Fibroblast of the aortic adventitia (primary cell): ENCODE data around the gene MICAL3. TPM values are rescaled to one million over a fixed set of nuclear protein-coding genes. Genes with fewer than 3 reads are reported as not detected.

Experiments
- DNase-seq: peaks from one replicate; pipeline ENCODE4 v3.0.0-alpha.2; 2010; ENCODE audit warnings: low read depth
- H3K4me3 ChIP-seq: 2 replicates; pipeline ENCODE4 v1.5.1; 2011; ENCODE audit warnings: low read depth, mild to moderate bottlenecking, control low read depth, low read length, moderate library complexity
- total RNA-seq: library from RNA; depleted of rRNA; stranded (reverse); fragments of >200 nt; gene quantifications from 2 replicates; pipeline ENCODE4 v1.2.3, GENCODE V29; 2012; ENCODE audit warnings: low replicate concordance
- TF ChIP-seq, protein P1 (sequence below): IDR thresholded peaks from 2 replicates; pipeline ENCODE4 v1.5.1; 2011; ENCODE audit warnings: mild to moderate bottlenecking, low read length, control low read depth, inconsistent platforms; ENCODE audit not compliant: insufficient read depth

The MICAL3 gene
- total RNA-seq, 1 donor, result 18.8 TPM

DNA sequence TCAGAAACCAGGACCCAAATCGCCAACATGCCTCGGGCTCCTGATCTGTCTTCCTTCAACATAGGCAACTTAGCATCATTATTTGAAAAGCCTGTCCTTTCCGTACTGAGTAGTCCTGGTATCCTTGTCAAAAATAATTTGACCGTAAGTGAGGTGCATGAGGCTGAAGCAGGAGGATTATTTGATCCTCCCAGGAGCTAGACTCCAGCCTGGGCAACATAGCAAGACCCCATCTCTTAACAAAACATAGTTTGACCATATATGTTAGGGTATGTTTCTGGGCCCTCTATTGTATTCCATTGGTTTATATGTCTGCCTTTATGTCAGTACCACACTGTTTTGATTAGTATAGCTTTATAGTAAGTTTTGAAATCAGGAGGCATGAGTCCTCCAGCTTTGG lies 112.5 kb downstream of the MICAL3 start:
- TF ChIP-seq, protein P1, sequence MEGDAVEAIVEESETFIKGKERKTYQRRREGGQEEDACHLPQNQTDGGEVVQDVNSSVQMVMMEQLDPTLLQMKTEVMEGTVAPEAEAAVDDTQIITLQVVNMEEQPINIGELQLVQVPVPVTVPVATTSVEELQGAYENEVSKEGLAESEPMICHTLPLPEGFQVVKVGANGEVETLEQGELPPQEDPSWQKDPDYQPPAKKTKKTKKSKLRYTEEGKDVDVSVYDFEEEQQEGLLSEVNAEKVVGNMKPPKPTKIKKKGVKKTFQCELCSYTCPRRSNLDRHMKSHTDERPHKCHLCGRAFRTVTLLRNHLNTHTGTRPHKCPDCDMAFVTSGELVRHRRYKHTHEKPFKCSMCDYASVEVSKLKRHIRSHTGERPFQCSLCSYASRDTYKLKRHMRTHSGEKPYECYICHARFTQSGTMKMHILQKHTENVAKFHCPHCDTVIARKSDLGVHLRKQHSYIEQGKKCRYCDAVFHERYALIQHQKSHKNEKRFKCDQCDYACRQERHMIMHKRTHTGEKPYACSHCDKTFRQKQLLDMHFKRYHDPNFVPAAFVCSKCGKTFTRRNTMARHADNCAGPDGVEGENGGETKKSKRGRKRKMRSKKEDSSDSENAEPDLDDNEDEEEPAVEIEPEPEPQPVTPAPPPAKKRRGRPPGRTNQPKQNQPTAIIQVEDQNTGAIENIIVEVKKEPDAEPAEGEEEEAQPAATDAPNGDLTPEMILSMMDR, result no peak

DNA sequence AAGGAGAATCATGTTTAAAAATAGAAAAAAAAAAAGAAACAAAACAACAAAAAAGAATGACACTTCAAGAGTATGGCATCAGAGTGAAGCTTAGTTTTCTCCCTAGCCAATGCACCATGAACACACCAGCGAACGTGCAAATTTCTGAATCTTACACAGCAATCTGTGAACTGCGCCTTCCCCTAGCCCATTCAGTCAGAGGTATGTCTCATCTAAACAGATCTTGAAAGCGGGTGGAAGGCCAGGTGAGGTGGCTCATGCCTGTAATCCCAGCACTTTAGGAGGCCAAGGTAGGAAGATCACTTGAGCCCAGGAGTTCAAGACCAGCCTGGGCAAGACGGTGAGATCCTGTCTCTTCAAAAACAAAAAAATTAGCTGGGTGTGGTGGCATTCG lies 113.1 kb downstream of the MICAL3 start:
- H3K4me3 ChIP-seq, result no peak overlapping the region
- TF ChIP-seq, protein P1, result no peak
- DNase-seq, result no peak

More for the DNA sequence above, 112.5 kb downstream of the MICAL3 start:
- no peak overlapping the region for H3K4me3 ChIP-seq
- no peak for DNase-seq

DNA sequence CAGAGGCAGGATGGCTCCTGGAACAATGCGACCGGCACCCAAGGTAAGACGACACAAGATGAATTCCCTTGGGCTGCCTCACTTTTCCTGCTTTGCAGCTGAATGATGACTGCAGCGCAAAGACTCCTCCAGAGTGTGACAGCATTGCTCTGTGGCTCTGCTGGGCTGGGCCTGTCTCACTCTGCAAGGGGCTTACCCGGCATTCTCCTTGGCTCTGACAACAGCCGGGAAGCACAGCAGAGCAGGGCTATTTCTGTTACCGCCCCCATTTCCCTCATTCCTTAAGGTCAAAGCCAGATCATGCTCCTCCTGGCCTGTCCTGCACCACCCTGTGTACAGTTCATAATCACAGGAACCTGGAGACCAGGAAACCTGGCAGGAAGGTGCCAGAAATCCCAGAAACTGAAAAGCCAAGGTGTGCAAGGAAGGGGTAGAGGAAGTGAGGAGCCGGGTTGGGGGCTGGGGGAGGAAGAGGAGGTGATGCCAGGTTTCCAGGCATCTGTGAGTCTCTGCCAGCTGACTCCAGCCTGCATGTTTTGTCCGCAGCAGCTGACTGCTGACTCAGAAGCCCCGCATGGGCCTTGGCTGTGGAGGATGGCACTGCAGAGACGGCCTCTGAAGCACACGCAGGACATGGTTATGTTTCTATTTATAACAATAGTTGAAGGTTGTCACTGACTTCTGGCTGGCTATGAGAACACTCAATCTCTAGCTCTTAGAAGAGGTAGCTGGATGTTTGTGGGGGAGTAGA lies 113.6 kb downstream of the MICAL3 start:
- DNase-seq, result peak; percentile 88
- H3K4me3 ChIP-seq, result peak overlapping the region; percentile 20
- TF ChIP-seq, protein P1, result peak; percentile 55

DNA sequence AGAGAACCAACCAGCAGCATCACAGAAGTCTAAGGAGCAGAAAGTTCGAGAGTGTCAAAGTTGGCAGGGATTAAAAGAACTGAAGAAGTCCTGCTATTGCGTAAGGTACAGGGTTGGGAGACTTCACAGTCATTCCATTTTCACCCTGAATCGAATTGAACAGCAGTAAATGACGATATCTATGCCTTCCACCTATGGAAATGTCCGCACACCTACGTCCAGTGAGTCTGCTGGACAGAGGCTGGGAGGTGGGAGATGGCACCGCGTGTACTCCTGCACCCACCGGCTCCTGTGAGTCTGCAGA lies 116.7 kb downstream of the MICAL3 start:
- no peak overlapping the region for H3K4me3 ChIP-seq
- TF ChIP-seq, protein P1, result no peak

DNA sequence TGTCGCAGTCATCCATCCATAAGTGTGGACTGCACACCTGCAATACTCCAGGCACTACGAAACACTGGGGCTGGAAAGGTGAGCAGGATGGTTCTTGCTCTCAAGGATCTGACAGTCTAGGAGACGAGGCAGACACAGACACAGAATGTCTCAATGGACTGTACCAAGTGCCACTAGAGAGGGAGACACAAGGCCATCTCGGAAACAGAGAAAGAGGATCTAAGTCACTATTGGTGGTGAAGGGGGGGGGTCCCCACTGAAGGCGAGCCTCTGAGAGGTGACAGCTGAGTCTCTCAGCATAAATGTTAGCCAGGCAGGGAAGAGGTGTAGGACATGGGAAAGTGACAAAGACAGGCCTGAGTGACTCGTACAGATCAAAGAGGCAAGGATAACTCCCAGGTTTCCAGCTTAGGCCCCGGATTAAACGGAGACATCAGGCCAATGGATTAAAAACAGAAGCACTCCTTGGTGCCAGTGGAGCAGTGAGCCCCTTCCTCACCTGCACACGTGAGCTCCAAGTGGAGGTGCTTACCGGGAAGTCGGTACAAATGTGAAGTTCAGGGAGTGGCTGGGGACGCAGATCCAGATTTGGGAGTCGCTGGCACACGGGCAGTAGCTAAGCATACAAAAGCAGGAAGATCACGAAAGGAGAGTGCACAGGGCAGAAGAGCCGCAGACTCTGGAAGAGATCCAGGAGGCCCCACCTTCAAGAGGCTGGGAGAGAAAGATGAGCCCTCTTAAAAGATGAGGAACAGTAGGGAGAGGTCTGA lies 117.2 kb downstream of the MICAL3 start:
- no peak for DNase-seq
- TF ChIP-seq, protein P1, result no peak
- H3K4me3 ChIP-seq, result no peak overlapping the region

More for the DNA sequence above, 116.7 kb downstream of the MICAL3 start:
- no peak for DNase-seq

DNA sequence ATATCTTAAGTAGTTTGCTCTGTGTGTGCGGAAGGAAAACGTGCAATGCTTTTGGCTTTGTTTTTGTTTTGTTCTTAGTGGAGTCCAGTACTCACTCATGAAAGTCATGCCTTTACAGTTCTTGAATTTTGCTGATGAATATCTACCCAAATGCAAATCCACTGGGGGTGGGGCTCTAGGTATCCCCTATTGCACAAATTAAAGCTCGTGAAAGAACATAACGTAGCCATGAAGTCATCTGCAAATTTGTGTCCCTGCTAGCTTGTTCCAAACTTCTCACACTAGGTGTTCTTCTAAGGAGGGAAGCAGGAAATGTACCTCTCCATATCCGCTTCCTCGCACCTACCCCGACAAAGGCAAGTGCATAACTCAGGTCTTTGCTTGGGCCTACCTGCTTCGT lies 118.9 kb downstream of the MICAL3 start:
- no peak for DNase-seq
- TF ChIP-seq, protein P1, result no peak
- H3K4me3 ChIP-seq, result no peak overlapping the region
